Gastrocnemius medialis (tissue), 4 donors: Measurements from ENCODE around the gene CCDC178. TPM values are rescaled to one million over a fixed set of nuclear protein-coding genes. Genes with fewer than 3 reads are reported as not detected.
"Not testable (repeated sequence)": the region's sequence is repeated elsewhere in the genome, so short reads cannot be mapped to it uniquely, and the experiment has no call there.

Experiments used
- ATAC-seq, 2 donors: fragments of 150-250 bp; one replicate each; pipeline ENCODE4 v1.9.1; 2016
- DNase-seq, 2 donors: peaks; one replicate each; pipeline ENCODE4 v3.0.0-alpha.2; 2019
- H3K27ac ChIP-seq, 4 donors: fragments of 200-600 bp; sonication (generic); 1 replicate in 1 of 4; 2 replicates in 3 of 4; pipeline ENCODE4 v1.5.1; 2016 to 2018; ENCODE audit warnings: mild to moderate bottlenecking in 2 of 4, moderate library complexity in 1 of 4
- H3K27me3 ChIP-seq, 3 donors: fragments of 200-600 bp; sonication (generic) in 2 of 3; 1 replicate in 1 of 3; 2 replicates in 2 of 3; pipeline versions ENCODE4 v1.5.1 to v1.6.0; 2016 to 2019; ENCODE audit warnings: mild to moderate bottlenecking in 1 of 3, moderate library complexity in 1 of 3
- H3K36me3 ChIP-seq, 2 donors: fragments of 200-600 bp; sonication (generic) in 1 of 2; one replicate each; pipeline ENCODE4 v1.5.1; 2017 to 2018
- H3K4me1 ChIP-seq, 2 donors: fragments of 200-600 bp; sonication (generic) in 1 of 2; one replicate each; pipeline ENCODE4 v1.5.1; 2016 to 2017; ENCODE audit warnings: mild to moderate bottlenecking in 2 of 2
- H3K4me3 ChIP-seq, 4 donors: fragments of 200-600 bp; sonication (generic) in 3 of 4; 1 replicate in 1 of 4; 2 replicates in 3 of 4; pipeline ENCODE4 v1.5.1; 2016 to 2019; ENCODE audit warnings: mild to moderate bottlenecking in 2 of 4
- H3K9me3 ChIP-seq, 3 donors: fragments of 200-600 bp; sonication (generic) in 2 of 3; 1 replicate in 1 of 3; 2 replicates in 2 of 3; pipeline ENCODE4 v1.5.1; 2016 to 2019
- CTCF ChIP-seq, 5 experiments: fragments of 450-650 bp in 3 of 5; fragments of 200-600 bp in 2 of 5; sonication (generic) in 2 of 5; IDR thresholded peaks in 4 of 5; conservative IDR thresholded peaks in 1 of 5; 1 replicate in 4 of 5; 2 replicates in 1 of 5; pipeline ENCODE4 v1.5.1; 2016 to 2019; ENCODE audit warnings: antibody characterized with exemption in 5 of 5, mild to moderate bottlenecking in 3 of 5, moderate library complexity in 3 of 5
- POLR2A ChIP-seq, 2 donors: fragments of 450-650 bp; IDR thresholded peaks; one replicate each; pipeline ENCODE4 v1.6.1; 2017; ENCODE audit warnings: antibody characterized with exemption in 2 of 2, mild to moderate bottlenecking in 2 of 2, moderate library complexity in 2 of 2
- in situ Hi-C, 4 donors: fragments of 200-750 bp; cut with MboI; loops; one replicate each; pipeline versions ENCODE4 v1.15.0 to v1.8.0; 2017; ENCODE audit warnings: low sequenced_read_pairs in 4 of 4
- intact Hi-C: fragments of 100-400 bp; cut with DNase I; formaldehyde crosslinking; loops from one replicate; pipeline ENCODE4 v1.15.1; 2023; ENCODE audit warnings: low total_unique reads
- total RNA-seq, 4 donors: library from RNA; depleted of rRNA; stranded (reverse); fragments of >200 nt; gene quantifications; one replicate each; pipeline versions ENCODE4 v1.1.0 to v1.2.3, GENCODE V29; 2016

Gene CCDC178
- total RNA-seq, 4 donors from 2014 or later, result 0.35 TPM; not detected in 3

GRCh38 chr18:33424266-33424946, 16.1 kb downstream of the CCDC178 start:
- no peak overlapping the region for H3K27ac ChIP-seq
- DNase-seq (no peak), ATAC-seq (no peak)
- H3K4me3 ChIP-seq, result no peak overlapping the region
- H3K36me3 ChIP-seq, result no peaks in the 10 kb centered on the region
- no peaks in the 10 kb centered on the region for H3K9me3 ChIP-seq
- no peaks in the 10 kb centered on the region for H3K27me3 ChIP-seq
- intact Hi-C loops, result no loop called here
- TF ChIP-seq CTCF (IDR thresholded peaks at IDR 0.05 in 4 of 5, conservative IDR thresholded peaks at IDR 0.05 in 1 of 5) (no peak), POLR2A (IDR thresholded peaks at IDR 0.05) (no peak)
- in situ Hi-C loops, result no loop called here
- H3K4me1 ChIP-seq, result no peaks in the 10 kb centered on the region

DNA sequence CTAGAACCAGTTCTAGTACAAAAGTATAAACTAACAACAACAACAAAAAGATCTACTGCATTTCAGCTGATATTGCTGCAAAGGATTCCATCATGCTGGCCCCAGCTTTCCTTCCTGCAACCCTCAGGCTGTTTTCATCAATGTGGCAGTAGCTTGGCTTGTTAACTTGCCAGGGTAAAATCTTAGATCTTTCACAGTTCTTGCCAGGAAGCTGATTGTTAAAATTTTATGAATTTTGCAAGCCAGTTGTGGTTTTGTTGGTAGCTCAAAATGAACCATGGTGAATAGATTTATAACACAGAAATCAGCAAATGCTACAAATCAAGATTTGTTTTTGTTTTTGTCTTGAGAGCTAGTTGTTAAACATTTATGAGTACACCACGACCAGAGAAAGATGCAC, 19.3 kb downstream of the CCDC178 start:
- Histone ChIP-seq H3K4me3 (no peak overlapping the region), H3K27ac (no peak overlapping the region), H3K27me3 (no peaks in the 10 kb centered on the region), H3K9me3 (no peaks in the 10 kb centered on the region), H3K4me1 (no peaks in the 10 kb centered on the region), H3K36me3 (no peaks in the 10 kb centered on the region)
- no peak for DNase-seq
- intact Hi-C loops (no loop called here), in situ Hi-C loops (no loop called here)
- ATAC-seq, result no peak
- TF ChIP-seq POLR2A (IDR thresholded peaks at IDR 0.05) (no peak), CTCF (IDR thresholded peaks at IDR 0.05 in 4 of 5, conservative IDR thresholded peaks at IDR 0.05 in 1 of 5) (no peak)

GRCh38 chr18:33404244-33404873, 36.2 kb downstream of the CCDC178 start:
- TF ChIP-seq CTCF (IDR thresholded peaks at IDR 0.05 in 4 of 5, conservative IDR thresholded peaks at IDR 0.05 in 1 of 5) (no peak), POLR2A (IDR thresholded peaks at IDR 0.05) (no peak)
- Histone ChIP-seq H3K4me3 (no peak overlapping the region), H3K4me1 (no peaks in the 10 kb centered on the region), H3K27ac (no peak overlapping the region), H3K27me3 (no peaks in the 10 kb centered on the region), H3K9me3 (no peaks in the 10 kb centered on the region), H3K36me3 (no peaks in the 10 kb centered on the region)
- intact Hi-C loops, result no loop called here
- no peak for DNase-seq
- ATAC-seq, result no peak
- in situ Hi-C loops, result no loop called here

GRCh38 chr18:33398939-33399338, 41.6 kb downstream of the CCDC178 start:
- ATAC-seq, in situ Hi-C loops, H3K36me3 ChIP-seq, H3K4me3 ChIP-seq, DNase-seq, H3K27ac ChIP-seq, H3K27me3 ChIP-seq, H3K9me3 ChIP-seq, intact Hi-C loops, H3K4me1 ChIP-seq: not testable (repeated sequence)

DNA sequence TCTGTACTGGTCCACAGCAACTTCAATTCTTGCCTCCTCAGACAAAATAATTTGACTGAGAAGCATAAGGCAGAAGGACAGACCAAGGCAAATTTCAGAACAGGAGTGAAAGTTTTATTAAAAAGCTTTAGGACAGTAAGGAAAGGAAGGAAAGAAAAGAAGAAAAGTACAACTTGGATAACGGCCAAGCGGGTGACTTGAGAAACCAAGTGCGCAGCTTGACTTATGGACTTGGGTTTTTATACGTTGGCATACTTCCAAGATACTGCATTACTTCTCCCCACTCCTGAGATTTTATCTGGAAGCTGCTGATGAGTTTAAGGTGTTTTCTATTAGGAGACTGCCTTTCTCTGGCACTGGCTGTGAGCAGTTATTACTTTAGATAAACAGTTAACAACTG, 64.7 kb downstream of the CCDC178 start:
- intact Hi-C loops, result no loop called here
- TF ChIP-seq CTCF (IDR thresholded peaks at IDR 0.05 in 4 of 5, conservative IDR thresholded peaks at IDR 0.05 in 1 of 5), result no peak
- no peak for TF ChIP-seq POLR2A (IDR thresholded peaks at IDR 0.05)

More for the DNA sequence above, 64.7 kb downstream of the CCDC178 start:
- ATAC-seq, result no peak
- H3K4me1 ChIP-seq, result no peaks in the 10 kb centered on the region
- H3K9me3 ChIP-seq, result no peaks in the 10 kb centered on the region
- no peak for DNase-seq
- in situ Hi-C loops, result no loop called here
- H3K27ac ChIP-seq, result no peak overlapping the region
- H3K36me3 ChIP-seq, result no peaks in the 10 kb centered on the region
- H3K4me3 ChIP-seq, result no peak overlapping the region
- H3K27me3 ChIP-seq, result no peaks in the 10 kb centered on the region
